Measurements from ENCODE around the gene KRT39. TPM values are rescaled to one million over a fixed set of nuclear protein-coding genes. Genes with fewer than 3 reads are reported as not detected.

Gene KRT39
- total and polyA plus RNA-seq, 2 of the 8 experiments (the other 6 are each of a cell fraction or from before 2014, with no cell fraction given) = not detected

DNA sequence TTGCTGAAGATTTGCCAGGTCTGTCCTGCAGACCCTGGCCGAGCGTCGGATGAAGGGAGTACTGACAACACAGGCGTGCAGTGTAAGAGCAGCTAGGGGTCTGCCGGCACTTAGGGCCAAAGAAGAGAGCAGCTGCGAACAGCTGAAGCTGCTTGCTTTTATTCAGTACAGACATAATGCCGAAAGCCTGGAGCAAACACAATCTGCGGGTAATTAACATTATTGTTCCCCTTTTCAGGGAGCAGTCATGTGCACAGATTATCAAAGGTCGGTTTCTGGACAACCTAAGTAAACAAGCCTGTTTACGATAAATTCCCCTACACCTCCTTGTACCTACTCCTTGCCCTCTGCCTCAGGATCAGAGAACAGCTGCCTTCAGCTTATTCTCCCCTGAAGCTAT is 17.3 kb downstream of the KRT39 start:
- Histone ChIP-seq H3K27me3 (replicated peaks in 1 of 4; ENCODE audit: control insufficient read depth in 3 of 4, extremely low read depth in 1 of 4, insufficient read depth in 3 of 4, low read length in 3 of 4) (no peaks in the 10 kb centered on the region), H2BK12ac (ENCODE audit: low read depth, low read length) (no peak overlapping the region), H3K9me3 (ENCODE audit: insufficient read depth in 2 of 2, low read depth in 1 of 2, low read length in 1 of 2) (no peaks in the 10 kb centered on the region), H2BK120ac (replicated peaks; ENCODE audit: low read depth, low read length) (no peak overlapping the region), H3K23me2 (ENCODE audit: low read depth, low read length) (no peaks in the 10 kb centered on the region), H2AFZ (ENCODE audit: low read length) (0 out of 2 replicates have a peak overlapping the region, but pooled peaks have one; percentile 40), H4K8ac (ENCODE audit: extremely low read depth, insufficient read depth, low read length) (no peak overlapping the region), H2AK5ac (ENCODE audit: low read depth, low read length) (no peak overlapping the region), H3K79me2 (ENCODE audit: control insufficient read depth in 1 of 2, insufficient read depth in 2 of 2, low read length in 2 of 2) (no peaks in the 10 kb centered on the region), H3K4me1 (replicated peaks in 1 of 4; ENCODE audit: control insufficient read depth in 3 of 4, insufficient read depth in 4 of 4, low read length in 3 of 4) (no peaks in the 10 kb centered on the region), H3K27ac (ENCODE audit: low read depth, low read length) (no peak overlapping the region), H3K18ac (ENCODE audit: extremely low read depth, low read length) (no peak overlapping the region), H3K36me3 (ENCODE audit: control insufficient read depth in 2 of 4, insufficient read depth in 4 of 4, low read length in 3 of 4) (no peaks in the 10 kb centered on the region), H3K56ac (replicated peaks; ENCODE audit: insufficient read length, low read depth, low read length) (no peak overlapping the region), H3K4me3 (ENCODE audit: extremely low read depth in 1 of 4, insufficient read depth in 2 of 4, low read depth in 3 of 4, low read length in 4 of 4) (no peak overlapping the region), H2BK5ac (ENCODE audit: low read depth, low read length) (no peak overlapping the region), H3K9ac (replicated peaks in 1 of 4; ENCODE audit: extremely low read depth in 1 of 4, low read depth in 3 of 4, low read length in 3 of 4) (no peak overlapping the region), H3K23ac (ENCODE audit: insufficient read length) (no peak overlapping the region), H2BK15ac (ENCODE audit: low read length) (no peak overlapping the region), H4K91ac (replicated peaks; ENCODE audit: insufficient read length, low read length) (no peak overlapping the region), H2BK20ac (ENCODE audit: low read length) (no peak overlapping the region), H3K4ac (replicated peaks; ENCODE audit: insufficient read length, low read depth, low read length) (no peak overlapping the region), H4K5ac (ENCODE audit: insufficient read length, low read depth, low read length) (no peak overlapping the region), H3K79me1 (ENCODE audit: low read depth, low read length) (no peaks in the 10 kb centered on the region), H3K4me2 (ENCODE audit: insufficient read depth in 1 of 2, low read depth in 2 of 2, low read length in 2 of 2) (no peak overlapping the region), H3K14ac (ENCODE audit: insufficient read length) (no peak overlapping the region), H4K20me1 (replicated peaks in 1 of 2; ENCODE audit: control insufficient read depth in 1 of 2, insufficient read depth in 2 of 2, low read length in 2 of 2) (no peaks in the 10 kb centered on the region)
- ChIA-PET CTCF (ENCODE audit: partially characterized antibody) (interaction anchor here (1.0 kb wide), 1 partner anchor 8 kb away, joined by 4 read pairs; no protein-coding TSS in a partner anchor), POLR2A (ENCODE audit: partially characterized antibody) (no interaction called here)
- 78% methylated on average over 10 of the region's 10 CpGs; no CpG with 5 or more reads in 1 of the 2 experiments for WGBS, 2 experiments (ENCODE audit: extremely low coverage in 1 of 2, insufficient coverage in 1 of 2, insufficient read length in 1 of 2, insufficient replicate concordance in 2 of 2, low coverage in 1 of 2, low lambda C conversion rate in 2 of 2, missing lambda C conversion rate in 1 of 2)
- FAIRE-seq (no peak), DNase-seq (ENCODE audit: low read depth in 1 of 2, low spot score in 2 of 2) (no peak)
- no peak for TF ChIP-seq TAF7 (optimal IDR thresholded peaks at IDR 0.05; ENCODE audit: borderline replicate concordance, low read depth, low read length)
- no peak for TF ChIP-seq SUZ12 (IDR thresholded peaks at IDR 0.05; ENCODE audit: low read length)
- no peak for TF ChIP-seq SAP30 (IDR thresholded peaks at IDR 0.05; ENCODE audit: insufficient read depth, insufficient replicate concordance, low read length)
- TF ChIP-seq BACH1 (IDR thresholded peaks at IDR 0.05; ENCODE audit: low read length) = no peak
- TF ChIP-seq TAF1 (IDR thresholded peaks at IDR 0.05; ENCODE audit: low read depth, low read length) = no peak
- no peak for TF ChIP-seq SRF (IDR thresholded peaks at IDR 0.05; ENCODE audit: low read depth, low read length)
- no peak for TF ChIP-seq RNF2 (IDR thresholded peaks at IDR 0.05; ENCODE audit: borderline replicate concordance, low read depth, low read length, missing control alignments, poor library complexity, severe bottlenecking)
- TF ChIP-seq TCF12 (IDR thresholded peaks at IDR 0.05; ENCODE audit: low read depth, low read length) = no peak
